Endothelial cell of umbilical vein (primary cell): ENCODE data around the gene LAMP5.

Experiments used
- CTCF ChIP-seq, 2 donors: IDR thresholded peaks; 1 replicate in 1 of 2; 2 replicates in 1 of 2; pipeline ENCODE4 v1.5.1; 2011; ENCODE audit warnings: low read length in 2 of 2, mild to moderate bottlenecking in 2 of 2, moderate library complexity in 2 of 2, control low read depth in 1 of 2, inconsistent platforms in 1 of 2, low read depth in 1 of 2; ENCODE audit not compliant: insufficient read depth in 1 of 2; ENCODE audit errors: extremely low read depth in 1 of 2
- EZH2 ChIP-seq: IDR thresholded peaks from 2 replicates; pipeline ENCODE4 v1.6.1; 2012; ENCODE audit warnings: borderline replicate concordance, low read depth, mild to moderate bottlenecking, moderate library complexity, low read length, inconsistent platforms; ENCODE audit not compliant: severe bottlenecking
- JUN ChIP-seq: IDR thresholded peaks from 2 replicates; pipeline ENCODE4 v1.6.1; 2011; ENCODE audit warnings: borderline replicate concordance, low read depth; ENCODE audit not compliant: insufficient read length, insufficient read depth
- POLR2A ChIP-seq: IDR thresholded peaks from 2 replicates; pipeline ENCODE4 v1.6.1; 2012; ENCODE audit warnings: low read depth, mild to moderate bottlenecking, control low read depth, low read length
- POLR2AphosphoS5 ChIP-seq: IDR thresholded peaks from 2 replicates; pipeline ENCODE4 v1.6.1; 2012; ENCODE audit warnings: low read depth, mild to moderate bottlenecking, control low read depth, low read length, moderate library complexity; ENCODE audit not compliant: insufficient read depth

DNA sequence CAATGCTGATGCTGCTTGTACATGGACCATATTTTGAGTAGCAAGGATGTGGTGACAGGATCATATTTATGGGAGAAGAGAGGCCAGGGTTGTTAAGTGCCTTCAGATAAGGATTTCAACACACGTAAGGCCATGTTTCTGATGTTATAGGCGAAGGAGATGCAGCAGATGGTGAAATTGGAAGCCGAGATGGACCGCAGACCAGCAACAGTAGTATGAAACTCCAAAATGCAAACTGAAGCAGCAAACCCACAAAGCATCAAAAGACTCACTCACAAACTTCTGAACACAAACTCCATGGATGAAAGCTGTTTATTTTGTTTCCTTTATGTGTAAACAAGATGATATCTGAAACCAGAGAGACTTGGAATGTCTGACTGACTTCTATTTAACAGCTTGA is 35.6 kb upstream of the LAMP5 start:
- no peak for TF ChIP-seq CTCF (IDR thresholded peaks at IDR 0.05; ENCODE audit: extremely low read depth in 1 of 2, insufficient read depth in 1 of 2, low read depth in 1 of 2, low read length in 2 of 2)
- no peak for TF ChIP-seq EZH2
- TF ChIP-seq POLR2A: no peak
- TF ChIP-seq JUN: no peak
- no peak for TF ChIP-seq POLR2AphosphoS5
